ENCODE data around the gene NOL12.

- TF ChIP-seq POLR2A (IDR thresholded peaks at IDR 0.05; ENCODE audit: low read depth, low read length) (no peak), POLR2AphosphoS5 (IDR thresholded peaks at IDR 0.05; ENCODE audit: low read depth, low read length) (no peak)
Observed at GRCh38 chr22:37636949-37637273, 49.2 kb upstream of the NOL12 start.
